NK-92 treated with Interleukin-12 subunit alpha and Interleukin-12 subunit beta, amount 100 ng/mL, for 24 hours (cell line): ENCODE results near the gene FOXO3.
A peak's percentile ranks its signal among the peaks of the same experiment; 100 is the strongest.
"Not testable (repeated sequence)": the region's sequence is repeated elsewhere in the genome, so short reads cannot be mapped to it uniquely, and the experiment has no call there.

Experiments
- DNase-seq: peaks from one replicate; lab custom pipeline; 2025; lab: John Stamatoyannopoulos, UW

The FOXO3 gene

GRCh38 chr6:108556250-108556649, 4.5 kb upstream of the FOXO3 start:
- DNase-seq: no peak

GRCh38 chr6:108556866-108557493, 3.7 kb upstream of the FOXO3 start:
- no peak for DNase-seq

- peak; percentile 82 for DNase-seq
Observed at GRCh38 chr6:108557494-108558371, 3.0 kb upstream of the FOXO3 start.

- DNase-seq: peak; percentile 97
Observed at GRCh38 chr6:108558372-108559096, 2.2 kb upstream of the FOXO3 start.

GRCh38 chr6:108559097-108559883, 1.4 kb upstream of the FOXO3 start:
- peak; percentile 84 for DNase-seq

- DNase-seq: no peak
Observed at GRCh38 chr6:108559884-108560462, 744 bp upstream of the FOXO3 start.

- DNase-seq: not testable (repeated sequence)
Observed at GRCh38 chr6:108561309-108561647, 561 bp downstream of the FOXO3 start.

GRCh38 chr6:108561742-108562502, 1.2 kb downstream of the FOXO3 start:
- DNase-seq: no peak

GRCh38 chr6:108562503-108562993, 1.8 kb downstream of the FOXO3 start:
- peak; percentile 40 for DNase-seq

- no peak for DNase-seq
Observed at GRCh38 chr6:108563292-108563691, 2.6 kb downstream of the FOXO3 start.

- DNase-seq: no peak
Observed at GRCh38 chr6:108564178-108564577, 3.5 kb downstream of the FOXO3 start.

- no peak for DNase-seq
Observed at GRCh38 chr6:108565091-108565766, 4.5 kb downstream of the FOXO3 start.

- no peak for DNase-seq
Observed at GRCh38 chr6:108565893-108566292, 5.2 kb downstream of the FOXO3 start.

GRCh38 chr6:108566406-108566805, 5.7 kb downstream of the FOXO3 start:
- DNase-seq: no peak

- no peak for DNase-seq
Observed at GRCh38 chr6:108568101-108568500, 7.4 kb downstream of the FOXO3 start.

- DNase-seq: no peak
Observed at GRCh38 chr6:108568551-108569305, 8.0 kb downstream of the FOXO3 start.

- DNase-seq: no peak
Observed at GRCh38 chr6:108570517-108570916, 9.8 kb downstream of the FOXO3 start.

GRCh38 chr6:108574457-108575141, 13.9 kb downstream of the FOXO3 start:
- no peak for DNase-seq
